ENCODE data around the gene OR1S2. TPM values are rescaled to one million over a fixed set of nuclear protein-coding genes. Genes with fewer than 3 reads are reported as not detected.

The OR1S2 gene
- total RNA-seq, 4 donors from 2014 or later = not detected

DNA sequence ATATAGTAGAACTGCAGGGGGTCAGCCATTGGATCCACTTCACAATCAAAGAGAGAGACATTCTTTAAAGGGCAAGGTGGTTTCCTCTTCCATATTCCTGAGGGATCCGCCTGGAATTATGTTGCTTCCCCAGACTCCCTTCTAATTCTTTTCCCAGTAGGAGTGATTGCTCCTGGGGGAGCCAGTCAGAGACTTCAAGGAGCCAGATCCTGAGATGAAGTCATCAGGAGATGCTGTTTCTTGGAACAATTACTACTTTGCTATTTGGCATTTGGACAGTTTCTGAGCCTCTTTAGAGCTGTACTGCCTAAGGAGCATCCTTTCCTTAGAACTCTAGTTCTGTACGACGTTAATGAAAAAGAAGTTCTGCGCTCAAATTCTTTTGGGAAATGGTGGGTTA, 17.0 kb downstream of the OR1S2 start:
- no peak for DNase-seq
- 85 to 90% methylated on average over 4 of the region's 4 CpGs for WGBS, 2 donors
- H3K36me3 ChIP-seq = no peaks in the 10 kb centered on the region
- H3K27me3 ChIP-seq = no peaks in the 10 kb centered on the region
- no peaks in the 10 kb centered on the region for H3K9me3 ChIP-seq
- no peaks in the 10 kb centered on the region for H3K4me1 ChIP-seq
- TF ChIP-seq POLR2A (IDR thresholded peaks at IDR 0.05) = no peak
- no peak for TF ChIP-seq CTCF (IDR thresholded peaks at IDR 0.05)
- H3K4me3 ChIP-seq (replicated peaks in 1 of 3) = no peak overlapping the region
- intact Hi-C loops (cut with DNase I) = no loop called here
- H3K27ac ChIP-seq = no peak overlapping the region

GRCh38 chr11:58179648-58180047, 24.3 kb downstream of the OR1S2 start:
- Histone ChIP-seq H3K27me3 (no peaks in the 10 kb centered on the region), H3K36me3 (no peaks in the 10 kb centered on the region), H3K4me1 (no peaks in the 10 kb centered on the region), H3K27ac (no peak overlapping the region), H3K4me3 (replicated peaks in 1 of 3) (no peak overlapping the region), H3K9me3 (no peaks in the 10 kb centered on the region)
- intact Hi-C loops (cut with DNase I) = no loop called here
- DNase-seq = no peak
- TF ChIP-seq POLR2A (IDR thresholded peaks at IDR 0.05) = no peak
- no peak for TF ChIP-seq CTCF (IDR thresholded peaks at IDR 0.05)
- WGBS, 2 donors = 72 to 73% methylated on average over 7 of the region's 7 CpGs

- no peak overlapping the region for H3K27ac ChIP-seq
- 84 to 86% methylated on average over 6 of the region's 6 CpGs for WGBS, 2 donors
Measured at GRCh38 chr11:58178444-58178843, 25.5 kb downstream of the OR1S2 start.

GRCh38 chr11:58177409-58178054, 26.4 kb downstream of the OR1S2 start:
- no peak overlapping the region for H3K4me3 ChIP-seq (replicated peaks in 1 of 3)
- WGBS, 2 donors = 75 to 84% methylated on average over 5 of the region's 5 CpGs
- intact Hi-C loops (cut with DNase I) = no loop called here

More at GRCh38 chr11:58178444-58178843, 25.5 kb downstream of the OR1S2 start:
- Histone ChIP-seq H3K4me3 (replicated peaks in 1 of 3) (no peak overlapping the region), H3K4me1 (no peaks in the 10 kb centered on the region), H3K9me3 (no peaks in the 10 kb centered on the region), H3K36me3 (no peaks in the 10 kb centered on the region), H3K27me3 (no peaks in the 10 kb centered on the region)
- TF ChIP-seq POLR2A (IDR thresholded peaks at IDR 0.05) = no peak
- TF ChIP-seq CTCF (IDR thresholded peaks at IDR 0.05) = no peak
- intact Hi-C loops (cut with DNase I) = no loop called here
- no peak for DNase-seq

More at GRCh38 chr11:58177409-58178054, 26.4 kb downstream of the OR1S2 start:
- H3K36me3 ChIP-seq = no peaks in the 10 kb centered on the region
- no peak for DNase-seq
- H3K9me3 ChIP-seq = no peaks in the 10 kb centered on the region
- H3K4me1 ChIP-seq = no peaks in the 10 kb centered on the region
- TF ChIP-seq POLR2A (IDR thresholded peaks at IDR 0.05) (no peak), CTCF (IDR thresholded peaks at IDR 0.05) (no peak)
- H3K27ac ChIP-seq = no peak overlapping the region
- no peaks in the 10 kb centered on the region for H3K27me3 ChIP-seq
